ENCODE measurements around the gene TMEM91. TPM values are rescaled to one million over a fixed set of nuclear protein-coding genes. Genes with fewer than 3 reads are reported as not detected.

The TMEM91 gene
- total and polyA plus RNA-seq, 2 of the 13 experiments (the other 11 are each of a cell fraction or from before 2014, with no cell fraction given) = 6.3 to 10.3 TPM

DNA sequence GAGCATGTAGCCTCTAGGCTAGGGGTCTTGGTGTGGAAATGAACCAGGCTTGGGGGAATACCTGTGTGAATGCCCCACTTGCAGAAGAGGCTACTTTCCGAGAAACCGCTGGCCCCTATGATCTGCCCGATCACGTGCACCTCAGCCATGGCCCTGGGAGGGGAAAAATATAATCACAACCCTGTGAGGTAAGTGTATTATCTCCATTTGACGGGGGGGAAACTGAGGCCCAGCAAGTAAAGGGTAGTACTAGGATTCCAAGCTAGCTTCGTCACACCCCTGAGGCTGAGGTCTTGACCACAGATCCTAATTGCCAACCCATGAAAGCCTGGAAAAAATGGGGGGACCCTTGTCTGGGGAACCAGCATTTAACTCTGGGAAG, 13.0 kb upstream of the TMEM91 start (continued):
- no peak for TF ChIP-seq CHCHD3 (CRISPR knock-in tag; IDR thresholded peaks at IDR 0.05)
- TF ChIP-seq KLF6 (CRISPR knock-in tag; IDR thresholded peaks at IDR 0.05) = peak; percentile 2; the same call in 1 of the 2 replicates
- no peak for TF ChIP-seq ZNF672 (CRISPR knock-in tag; IDR thresholded peaks at IDR 0.05)
- TF ChIP-seq, protein P1, sequence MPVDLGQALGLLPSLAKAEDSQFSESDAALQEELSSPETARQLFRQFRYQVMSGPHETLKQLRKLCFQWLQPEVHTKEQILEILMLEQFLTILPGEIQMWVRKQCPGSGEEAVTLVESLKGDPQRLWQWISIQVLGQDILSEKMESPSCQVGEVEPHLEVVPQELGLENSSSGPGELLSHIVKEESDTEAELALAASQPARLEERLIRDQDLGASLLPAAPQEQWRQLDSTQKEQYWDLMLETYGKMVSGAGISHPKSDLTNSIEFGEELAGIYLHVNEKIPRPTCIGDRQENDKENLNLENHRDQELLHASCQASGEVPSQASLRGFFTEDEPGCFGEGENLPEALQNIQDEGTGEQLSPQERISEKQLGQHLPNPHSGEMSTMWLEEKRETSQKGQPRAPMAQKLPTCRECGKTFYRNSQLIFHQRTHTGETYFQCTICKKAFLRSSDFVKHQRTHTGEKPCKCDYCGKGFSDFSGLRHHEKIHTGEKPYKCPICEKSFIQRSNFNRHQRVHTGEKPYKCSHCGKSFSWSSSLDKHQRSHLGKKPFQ (CRISPR knock-in tag; IDR thresholded peaks at IDR 0.05; ENCODE audit: insufficient replicate concordance) = peak; percentile 3

DNA sequence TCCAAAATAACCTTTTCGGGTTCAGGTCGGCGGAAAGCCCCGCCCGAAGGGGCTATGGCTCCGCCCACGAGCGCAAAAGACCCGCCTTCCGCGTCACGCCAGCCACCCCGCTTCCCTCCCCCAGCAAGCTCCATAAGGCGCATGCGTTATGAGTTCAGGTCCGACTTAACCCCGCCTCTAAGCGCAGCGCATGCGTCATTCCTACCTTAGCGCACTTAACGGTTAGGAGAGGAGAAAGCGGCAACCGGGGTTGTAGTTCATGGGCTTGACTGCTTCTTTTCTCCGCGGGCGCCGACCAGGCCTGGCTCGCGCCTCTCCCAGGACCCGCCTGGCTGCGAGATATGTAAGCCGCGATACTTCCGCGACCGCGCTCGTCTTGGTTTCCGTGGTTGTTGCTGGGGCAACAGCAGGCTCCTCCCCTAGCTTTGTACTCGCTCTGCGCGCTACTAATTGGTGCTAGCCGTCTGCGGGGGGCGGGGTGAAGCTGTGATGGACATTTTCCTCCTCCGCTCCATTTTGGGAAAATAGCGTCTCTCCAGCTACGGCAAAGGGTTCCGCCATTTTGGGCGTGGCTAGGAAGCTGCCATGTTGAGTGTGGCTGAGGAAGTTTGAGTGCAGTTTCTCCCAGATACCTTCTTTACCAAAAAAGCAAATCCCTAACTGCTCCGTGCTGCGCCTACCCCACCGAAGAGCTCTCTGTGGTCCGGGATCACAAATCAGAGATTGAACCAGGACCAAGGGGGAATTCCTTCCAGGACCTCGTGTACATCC, 12.4 kb upstream of the TMEM91 start, which contains the start of gene B9D2:
Gene B9D2, minus strand, starts transcription at position 397 of the 771 bp plus-strand sequence. CDS start 630 bp downstream, outside the sequence.
- Histone ChIP-seq H3K9me3 (ENCODE audit: low read length) (no peaks in the 10 kb centered on the region), H3K27ac (ENCODE audit: extremely low read length, insufficient read depth, low read length) (peak within 1 kb of the TSS; percentile 95), H3K4me1 (ENCODE audit: insufficient read depth, low read length) (peaks cover 50% of the 10 kb centered on the region), H3K36me3 (replicated peaks in 1 of 2; ENCODE audit: control insufficient read depth in 1 of 2, insufficient read depth in 2 of 2, low read length in 2 of 2) (no peaks in the 10 kb centered on the region; a peak in 1 of 5 replicates), H3K4me3 (replicated peaks in 1 of 3; ENCODE audit: insufficient read depth in 1 of 3, low read depth in 2 of 3, low read length in 3 of 3) (peak within 1 kb of the TSS; percentile 70 to 87 (median 84)), H2AFZ (ENCODE audit: low read length) (peak within 1 kb of the TSS; percentile 28), H4K20me1 (ENCODE audit: insufficient read depth, low read length) (no peaks in the 10 kb centered on the region), H3K4me2 (ENCODE audit: low read depth, low read length) (peak within 1 kb of the TSS; percentile 94), H3K9ac (ENCODE audit: insufficient read depth, low read depth, low read length) (peak within 1 kb of the TSS; percentile 98), H3K79me2 (ENCODE audit: insufficient read depth, low read length) (peaks cover 19% of the 10 kb centered on the region), H3K27me3 (ENCODE audit: control insufficient read depth in 1 of 2, insufficient read depth in 2 of 2, low read length in 2 of 2) (no peaks in the 10 kb centered on the region; a peak in 2 of 5 replicates)
- BruUV-seq (replicated peaks) = TSS peak; percentile 90
- intact Hi-C loops (cut with micrococcal nuclease; ENCODE audit: unreplicated experiment) (no loop called here), in situ Hi-C loops (cut with HindIII; ENCODE audit: extremely low pct_ligation_motif_present, low pct_unique_long_range_greater_than_20kb) (no loop called here)
- ATAC-seq = peak; percentile 95
- WGBS (ENCODE audit: low lambda C conversion rate) = under 1% methylated on average over 13 of the region's 56 CpGs
- FAIRE-seq = peak; percentile 97
- CTCF ChIA-PET (ENCODE audit: low intra/inter-chr PET ratio, low total read pairs) = no interaction called here
- DNase-seq (ENCODE audit: low spot score) = peak; percentile 96
- POLR2A ChIA-PET = interaction anchor here (0.6 to 3.3 kb wide), 21 partner anchors 8 to 647 kb away, joined by 3 to 41 read pairs (median 5); partner anchors contain the start of genes B3GNT8, COQ8B, DMAC2 and HNRNPUL1
- TF ChIP-seq ZNF646 (CRISPR knock-in tag; IDR thresholded peaks at IDR 0.05) (no peak), ZBTB1 (CRISPR knock-in tag; IDR thresholded peaks at IDR 0.05; ENCODE audit: borderline replicate concordance) (no peak), ZNF296 (CRISPR knock-in tag; conservative IDR thresholded peaks at IDR 0.05) (no peak), MIER3 (CRISPR knock-in tag; IDR thresholded peaks at IDR 0.05; ENCODE audit: borderline replicate concordance) (no peak), PAF1 (CRISPR knock-in tag; IDR thresholded peaks at IDR 0.05) (no peak), ZNF33B (CRISPR knock-in tag; IDR thresholded peaks at IDR 0.05) (peak; percentile 25; the same call in 1 of the 2 replicates), ZNF30 (CRISPR knock-in tag; IDR thresholded peaks at IDR 0.05) (no peak)

Measured in HepG2 (cell line).